Fibroblast of pulmonary artery (primary cell): Measurements from ENCODE around the gene TRIP10.
A peak's percentile ranks its signal among the peaks of the same experiment; 100 is the strongest.

Source experiments
- DNase-seq: peaks from one replicate; pipeline ENCODE4 v3.0.0-alpha.2; 2010; ENCODE audit warnings: low read depth
- H3K4me3 ChIP-seq: replicated peaks from 2 replicates; pipeline ENCODE4 v1.5.1; 2011; ENCODE audit warnings: low read depth, mild to moderate bottlenecking, control low read depth, low read length, moderate library complexity
- TF ChIP-seq, protein P1 (sequence below): IDR thresholded peaks from 2 replicates; pipeline ENCODE4 v1.5.1; 2011; ENCODE audit warnings: mild to moderate bottlenecking, control low read depth, low read length, inconsistent platforms; ENCODE audit errors: missing control alignments

TRIP10 gene

DNA sequence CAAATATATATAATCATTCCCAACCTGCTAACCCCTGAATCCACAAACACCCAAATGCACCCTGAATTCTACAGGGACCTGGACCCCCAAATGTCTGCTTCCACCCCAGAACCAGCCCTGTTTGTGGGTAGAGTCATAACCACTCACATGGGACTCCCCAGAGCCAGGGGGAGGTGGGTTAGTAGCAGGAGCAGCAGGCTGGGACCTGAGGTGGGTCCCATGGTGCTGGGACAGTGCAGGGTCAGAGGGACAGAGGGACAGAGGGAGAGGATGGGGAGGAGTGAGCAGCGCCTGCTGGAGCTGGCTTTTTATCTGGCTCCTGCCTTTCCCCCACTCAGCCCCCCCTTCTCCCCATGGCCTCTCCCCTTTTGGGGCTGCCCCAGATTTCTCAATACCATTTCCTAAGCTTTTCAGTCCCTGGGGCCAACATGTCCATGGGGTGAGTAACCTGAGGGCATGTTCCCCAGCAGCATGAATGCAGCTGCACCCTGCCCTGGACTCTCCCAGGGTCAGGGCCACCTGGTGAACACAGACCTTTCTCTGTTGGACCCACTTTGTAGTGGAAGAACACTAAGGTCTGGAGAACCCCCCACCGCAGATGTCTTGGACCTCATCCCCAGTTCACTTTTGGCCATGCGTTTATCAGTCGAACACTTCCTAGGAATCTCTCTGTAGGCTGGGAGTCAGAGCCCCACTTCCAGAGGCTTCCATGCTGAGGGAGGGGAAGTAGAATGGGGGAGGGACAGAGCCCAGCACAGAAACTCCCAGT lies 18.9 kb upstream of the TRIP10 start, which contains the start of gene C3:
Gene C3, minus strand, starts transcription at position 282 of the 769 bp plus-strand sequence. Its CDS starts 61 bp downstream, at position 221.
- TF ChIP-seq, protein P1, sequence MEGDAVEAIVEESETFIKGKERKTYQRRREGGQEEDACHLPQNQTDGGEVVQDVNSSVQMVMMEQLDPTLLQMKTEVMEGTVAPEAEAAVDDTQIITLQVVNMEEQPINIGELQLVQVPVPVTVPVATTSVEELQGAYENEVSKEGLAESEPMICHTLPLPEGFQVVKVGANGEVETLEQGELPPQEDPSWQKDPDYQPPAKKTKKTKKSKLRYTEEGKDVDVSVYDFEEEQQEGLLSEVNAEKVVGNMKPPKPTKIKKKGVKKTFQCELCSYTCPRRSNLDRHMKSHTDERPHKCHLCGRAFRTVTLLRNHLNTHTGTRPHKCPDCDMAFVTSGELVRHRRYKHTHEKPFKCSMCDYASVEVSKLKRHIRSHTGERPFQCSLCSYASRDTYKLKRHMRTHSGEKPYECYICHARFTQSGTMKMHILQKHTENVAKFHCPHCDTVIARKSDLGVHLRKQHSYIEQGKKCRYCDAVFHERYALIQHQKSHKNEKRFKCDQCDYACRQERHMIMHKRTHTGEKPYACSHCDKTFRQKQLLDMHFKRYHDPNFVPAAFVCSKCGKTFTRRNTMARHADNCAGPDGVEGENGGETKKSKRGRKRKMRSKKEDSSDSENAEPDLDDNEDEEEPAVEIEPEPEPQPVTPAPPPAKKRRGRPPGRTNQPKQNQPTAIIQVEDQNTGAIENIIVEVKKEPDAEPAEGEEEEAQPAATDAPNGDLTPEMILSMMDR, result no peak
- peak; percentile 94 for DNase-seq
- peak within 1 kb of the TSS; percentile 94 for H3K4me3 ChIP-seq

DNA sequence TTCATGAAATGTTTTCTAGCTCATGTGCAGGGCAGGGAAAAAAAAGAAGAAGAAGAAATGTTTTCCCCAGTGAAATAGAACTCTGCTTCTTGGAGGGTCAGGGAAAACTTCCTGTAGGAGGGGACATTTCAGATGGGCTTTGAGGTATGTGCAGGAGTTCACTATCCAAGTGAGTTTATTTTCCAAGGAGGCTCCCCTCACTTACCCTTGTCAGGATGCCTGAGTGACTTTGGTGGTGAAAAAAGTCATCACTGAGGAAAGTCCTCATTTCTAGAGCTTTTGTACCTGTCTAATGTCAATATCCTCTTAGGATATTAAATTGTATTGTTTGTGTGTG lies 18.4 kb upstream of the TRIP10 start:
- peak overlapping the region; percentile 94 for H3K4me3 ChIP-seq
- TF ChIP-seq, protein P1, result no peak
- no peak for DNase-seq

DNA sequence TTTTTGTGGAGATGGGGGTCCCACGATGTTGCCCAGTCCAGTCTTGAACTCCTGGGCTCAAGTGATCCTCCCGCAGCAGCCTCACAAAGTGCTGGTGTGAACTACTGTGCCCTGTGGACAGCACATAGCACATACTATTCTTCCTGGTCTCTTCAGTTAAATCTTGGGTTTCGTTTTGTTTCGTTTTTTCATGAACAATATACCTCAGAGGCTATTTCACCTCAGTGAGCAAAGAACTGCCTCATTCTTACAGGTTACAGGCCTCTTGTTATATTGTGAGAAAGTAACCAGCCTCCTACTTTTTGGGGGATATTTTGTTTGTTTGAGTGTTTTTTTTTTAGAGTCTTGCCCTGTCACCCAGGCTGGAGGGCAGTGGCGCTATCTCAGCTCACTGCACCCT lies 17.7 kb upstream of the TRIP10 start:
- TF ChIP-seq, protein P1, result no peak
- DNase-seq, result no peak
- no peak overlapping the region for H3K4me3 ChIP-seq

DNA sequence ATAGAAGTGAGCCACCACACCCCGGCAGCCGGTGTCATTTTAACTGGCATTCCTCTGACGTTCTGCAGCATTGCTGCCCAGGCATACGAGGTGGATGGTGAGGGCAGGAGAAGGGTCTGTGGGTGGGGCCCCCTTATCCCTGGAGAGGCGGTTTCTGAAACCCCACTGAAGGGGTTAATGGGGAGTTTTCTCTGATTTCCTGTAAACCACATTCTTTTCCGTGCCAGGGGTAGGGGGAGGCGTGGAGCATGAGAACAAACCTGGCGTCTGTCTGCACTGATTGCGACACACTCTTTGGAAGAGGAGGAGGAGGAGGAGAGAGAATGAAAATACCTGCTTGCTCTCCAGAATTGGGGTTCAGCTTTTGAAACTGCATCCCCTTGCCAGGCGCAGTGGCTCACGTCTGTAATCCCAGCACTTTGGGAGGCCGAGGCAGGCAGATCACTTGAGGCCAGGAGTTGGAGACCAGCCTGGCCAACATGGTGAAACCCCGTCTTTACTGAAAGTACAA lies 16.3 kb upstream of the TRIP10 start:
- no peak overlapping the region for H3K4me3 ChIP-seq
- DNase-seq, result peak; percentile 83
- TF ChIP-seq, protein P1, result no peak

DNA sequence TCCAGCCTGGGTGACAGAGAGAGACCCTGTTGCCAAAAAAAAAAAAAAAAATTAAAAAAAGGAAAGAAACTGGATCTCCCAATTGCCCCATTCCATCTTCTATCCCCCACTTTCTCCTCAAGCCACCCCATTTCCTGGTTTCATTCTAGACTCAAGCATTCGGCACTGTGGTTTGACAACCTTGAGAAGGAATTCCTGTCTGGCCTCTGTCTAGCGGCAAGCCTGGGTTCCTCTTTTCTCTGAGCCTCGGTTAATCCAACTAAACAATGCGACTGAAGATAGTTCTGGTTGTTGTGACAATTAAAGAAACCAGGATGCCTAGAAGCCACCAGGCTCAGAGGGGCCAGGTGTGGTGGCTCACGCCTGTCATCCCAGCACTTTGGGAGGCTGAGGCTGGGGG lies 15.7 kb upstream of the TRIP10 start:
- DNase-seq, result no peak
- TF ChIP-seq, protein P1, result no peak
- H3K4me3 ChIP-seq, result no peak overlapping the region

DNA sequence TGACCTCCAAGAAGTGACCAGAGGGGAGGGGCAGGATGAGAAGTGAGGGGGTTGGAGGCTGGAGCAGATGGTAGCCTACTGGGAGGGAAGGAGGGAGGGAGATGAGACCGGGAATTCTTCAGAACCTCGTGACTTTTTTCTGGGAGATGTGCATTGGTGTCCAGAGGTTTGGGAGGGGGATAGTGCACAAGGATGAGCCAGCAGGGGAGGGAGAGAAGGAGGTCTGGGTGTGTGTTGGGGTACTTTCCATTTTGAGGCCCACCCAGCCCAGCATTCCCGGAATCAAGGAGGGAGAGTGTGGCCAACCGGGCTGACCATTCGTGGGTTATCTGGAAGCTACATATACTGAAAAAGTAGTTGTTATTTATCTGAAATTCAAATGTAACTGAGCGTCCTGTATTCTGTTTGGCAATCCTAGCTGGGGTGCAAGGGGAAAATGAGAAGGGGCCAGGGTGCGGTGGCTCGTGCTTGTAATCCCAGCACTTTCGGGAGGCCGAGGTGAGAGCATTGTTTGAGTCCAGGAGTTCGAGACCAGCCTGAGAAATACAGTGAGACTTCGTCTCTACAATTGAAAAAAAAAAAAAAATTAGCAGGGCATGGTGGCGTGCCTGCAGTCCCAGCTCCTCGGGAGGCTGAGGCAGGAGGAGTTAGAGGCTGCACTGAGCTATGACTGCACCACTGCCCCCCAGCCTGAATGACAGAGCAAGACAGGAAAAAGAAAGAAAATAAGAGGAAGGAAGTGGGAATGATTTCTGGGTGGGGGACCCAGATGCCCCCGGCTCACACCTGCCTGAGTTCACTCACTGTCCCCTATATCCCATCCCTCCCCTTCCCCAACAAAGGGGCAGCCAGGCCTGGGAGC lies 14.6 kb upstream of the TRIP10 start:
- TF ChIP-seq, protein P1, result no peak
- no peak for DNase-seq
- H3K4me3 ChIP-seq, result no peak overlapping the region
